GM12873 (cell line): Measurements from ENCODE around the gene RMDN2.

ENCODE experiments used
- TF ChIP-seq, protein P1 (sequence below): IDR thresholded peaks from 2 replicates; pipeline ENCODE4 v1.5.1; 2012; ENCODE audit warnings: low read depth, mild to moderate bottlenecking, moderate library complexity, low read length, control low read depth; ENCODE audit not compliant: insufficient read depth; ENCODE audit errors: missing control alignments

Gene RMDN2

DNA sequence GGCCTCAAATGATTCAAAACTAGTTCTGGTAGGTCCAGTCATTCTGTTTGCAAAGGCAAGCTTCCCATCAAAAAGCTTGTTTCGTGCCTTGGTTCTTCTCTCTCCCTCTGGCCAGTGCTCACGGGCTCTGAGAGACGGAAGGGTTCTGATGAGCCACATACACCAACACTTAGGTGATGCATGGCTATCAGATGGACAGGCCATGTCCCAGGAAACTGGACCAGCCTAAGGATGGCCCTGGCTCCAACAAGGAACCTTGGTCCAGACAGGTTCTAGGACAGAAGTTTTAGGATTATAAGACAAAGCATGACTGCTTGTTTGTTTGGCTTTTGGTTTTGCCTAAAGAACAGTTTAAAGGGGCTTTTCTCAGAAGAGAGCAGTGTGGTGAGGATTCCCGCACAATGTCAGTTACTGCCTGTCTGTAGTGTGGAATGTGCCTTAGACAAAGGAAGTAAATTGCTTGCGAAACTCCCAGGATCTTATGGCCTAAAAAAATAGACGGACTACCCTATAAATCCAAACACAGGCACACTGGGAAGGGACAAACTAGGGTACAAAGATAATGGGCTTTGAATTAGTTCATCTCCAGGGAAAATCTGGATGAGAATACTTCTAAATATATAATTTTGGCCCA, 140.5 kb downstream of the RMDN2 start:
- TF ChIP-seq, protein P1, sequence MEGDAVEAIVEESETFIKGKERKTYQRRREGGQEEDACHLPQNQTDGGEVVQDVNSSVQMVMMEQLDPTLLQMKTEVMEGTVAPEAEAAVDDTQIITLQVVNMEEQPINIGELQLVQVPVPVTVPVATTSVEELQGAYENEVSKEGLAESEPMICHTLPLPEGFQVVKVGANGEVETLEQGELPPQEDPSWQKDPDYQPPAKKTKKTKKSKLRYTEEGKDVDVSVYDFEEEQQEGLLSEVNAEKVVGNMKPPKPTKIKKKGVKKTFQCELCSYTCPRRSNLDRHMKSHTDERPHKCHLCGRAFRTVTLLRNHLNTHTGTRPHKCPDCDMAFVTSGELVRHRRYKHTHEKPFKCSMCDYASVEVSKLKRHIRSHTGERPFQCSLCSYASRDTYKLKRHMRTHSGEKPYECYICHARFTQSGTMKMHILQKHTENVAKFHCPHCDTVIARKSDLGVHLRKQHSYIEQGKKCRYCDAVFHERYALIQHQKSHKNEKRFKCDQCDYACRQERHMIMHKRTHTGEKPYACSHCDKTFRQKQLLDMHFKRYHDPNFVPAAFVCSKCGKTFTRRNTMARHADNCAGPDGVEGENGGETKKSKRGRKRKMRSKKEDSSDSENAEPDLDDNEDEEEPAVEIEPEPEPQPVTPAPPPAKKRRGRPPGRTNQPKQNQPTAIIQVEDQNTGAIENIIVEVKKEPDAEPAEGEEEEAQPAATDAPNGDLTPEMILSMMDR, result no peak

GRCh38 chr2:38066421-38067115, 141.5 kb downstream of the RMDN2 start:
- TF ChIP-seq, protein P1, result no peak
